HG03565 (cell line): ENCODE data around the gene KRTAP5-10.
"Not testable (repeated sequence)": the region's sequence is repeated elsewhere in the genome, so short reads cannot be mapped to it uniquely, and the experiment has no call there.

Experiments used
- ATAC-seq: cut with Tn5 transposase; IDR thresholded peaks from one replicate; pipeline ENCODE4 v1.9.1; 2021; ENCODE audit warnings: mild to moderate bottlenecking, moderate library complexity; ENCODE audit not compliant: unreplicated experiment

KRTAP5-10 gene

GRCh38 chr11:71607520-71608216, 42.3 kb downstream of the KRTAP5-10 start:
- ATAC-seq, result not testable (repeated sequence)

GRCh38 chr11:71608272-71608671, 42.9 kb downstream of the KRTAP5-10 start:
- not testable (repeated sequence) for ATAC-seq

- not testable (repeated sequence) for ATAC-seq
Observed at GRCh38 chr11:71611218-71611910, 46.0 kb downstream of the KRTAP5-10 start.

GRCh38 chr11:71613931-71614330, 48.6 kb downstream of the KRTAP5-10 start:
- ATAC-seq, result not testable (repeated sequence)

GRCh38 chr11:71614366-71614917, 49.1 kb downstream of the KRTAP5-10 start:
- not testable (repeated sequence) for ATAC-seq

- ATAC-seq, result not testable (repeated sequence)
Observed at GRCh38 chr11:71615003-71615402, 49.6 kb downstream of the KRTAP5-10 start.
